HepG2 (cell line): Measurements from ENCODE around the gene TRPM5. TPM values are rescaled to one million over a fixed set of nuclear protein-coding genes. Genes with fewer than 3 reads are reported as not detected.
A peak's percentile ranks its signal among the peaks of the same experiment; 100 is the strongest.

Source experiments
- ARID2 ChIP-seq: sonication (generic); formaldehyde crosslinking; IDR thresholded peaks from 2 replicates; pipeline ENCODE4 v1.8.1; 2022; ENCODE audit warnings: mild to moderate bottlenecking, missing genetic modification reagents, borderline replicate concordance
- ATF1 ChIP-seq: IDR thresholded peaks from 2 replicates; pipeline ENCODE4 v1.6.1; 2016; ENCODE audit warnings: mild to moderate bottlenecking, control low read depth
- BRF2 ChIP-seq: sonication (generic); formaldehyde crosslinking; IDR thresholded peaks from 2 replicates; pipeline ENCODE4 v1.8.1; 2022; ENCODE audit warnings: mild to moderate bottlenecking, missing genetic modification reagents
- DZIP1 ChIP-seq: sonication (generic); formaldehyde crosslinking; IDR thresholded peaks from 2 replicates; pipeline ENCODE4 v1.5.0; 2020; ENCODE audit warnings: mild to moderate bottlenecking, missing genetic modification reagents
- FIP1L1 ChIP-seq: fragments of 200-400 bp; formaldehyde crosslinking; IDR thresholded peaks from 2 replicates; pipeline ENCODE4 v1.6.1; 2018; ENCODE audit warnings: low read depth, mild to moderate bottlenecking, low read length, moderate library complexity, borderline replicate concordance; ENCODE audit not compliant: insufficient read depth
- GTF2F1 ChIP-seq: fragments of 150-350 bp; IDR thresholded peaks from 2 replicates; pipeline ENCODE4 v1.6.1; 2014; ENCODE audit warnings: low read length
- HNF1B ChIP-seq: sonication (generic); formaldehyde crosslinking; IDR thresholded peaks from 2 replicates; pipeline ENCODE4 v1.5.1; 2020; ENCODE audit warnings: mild to moderate bottlenecking, moderate library complexity, missing genetic modification reagents
- MNT ChIP-seq: fragments of 450-650 bp; IDR thresholded peaks from 2 replicates; pipeline ENCODE4 v1.6.1; 2016
- MXD4 ChIP-seq: IDR thresholded peaks from 2 replicates; pipeline ENCODE4 v1.6.1; 2016; ENCODE audit warnings: mild to moderate bottlenecking, missing biosample characterization, missing genetic modification reagents
- NFRKB ChIP-seq: fragments of 450-650 bp; IDR thresholded peaks from 2 replicates; pipeline ENCODE4 v1.6.1; 2017
- PAX8 ChIP-seq: sonication (generic); formaldehyde crosslinking; IDR thresholded peaks from 2 replicates; pipeline ENCODE4 v1.8.0; 2022; ENCODE audit warnings: mild to moderate bottlenecking, missing genetic modification reagents, borderline replicate concordance
- SNAI1 ChIP-seq: sonication (generic); formaldehyde crosslinking; IDR thresholded peaks from 2 replicates; pipeline ENCODE4 v1.5.0; 2020; ENCODE audit warnings: mild to moderate bottlenecking, missing genetic modification reagents, borderline replicate concordance
- TRAFD1 ChIP-seq: sonication (generic); formaldehyde crosslinking; IDR thresholded peaks from 2 replicates; pipeline ENCODE4 v1.5.1; 2020; ENCODE audit warnings: missing genetic modification reagents, mild to moderate bottlenecking, borderline replicate concordance
- ZBTB1 ChIP-seq: sonication (generic); formaldehyde crosslinking; IDR thresholded peaks from 2 replicates; pipeline ENCODE4 v1.4.0; 2020; ENCODE audit warnings: missing genetic modification reagents, borderline replicate concordance
- ZFP36 ChIP-seq: fragments of 150-350 bp; IDR thresholded peaks from 2 replicates; pipeline ENCODE4 v1.6.1; 2018; ENCODE audit warnings: borderline replicate concordance, low read length, low read depth; ENCODE audit not compliant: partially characterized antibody
- ZFP62 ChIP-seq: sonication (generic); formaldehyde crosslinking; IDR thresholded peaks from 2 replicates; pipeline ENCODE4 v1.4.0; 2020; ENCODE audit warnings: missing genetic modification reagents
- ZNF10 ChIP-seq: sonication (generic); formaldehyde crosslinking; IDR thresholded peaks from 2 replicates; pipeline ENCODE4 v1.4.0; 2020; ENCODE audit warnings: mild to moderate bottlenecking, low read depth, missing genetic modification reagents, borderline replicate concordance
- ZNF256 ChIP-seq: sonication (generic); formaldehyde crosslinking; conservative IDR thresholded peaks from 2 replicates; pipeline ENCODE4 v1.4.0; 2020; ENCODE audit warnings: missing genetic modification reagents
- ZNF639 ChIP-seq: conservative IDR thresholded peaks from 2 replicates; pipeline ENCODE4 v1.6.1; 2018; ENCODE audit warnings: missing genetic modification reagents
- ZNF644 ChIP-seq: IDR thresholded peaks from 2 replicates; pipeline ENCODE4 v1.6.1; 2016; ENCODE audit warnings: low read depth
- polyA plus RNA-seq, 8 experiments: library from polyadenylated mRNA; depleted of rRNA in 3 of 8; stranded (reverse) in 7 of 8; unstranded in 1 of 8; fragments of >200 nt; fragmentation: Illumina TruSeq in 4 of 8; extraction: Trizol in 4 of 8; gene quantifications; 2 replicates each; pipeline versions ENCODE4 v1.2.1 to v1.2.3, GENCODE V29; 2011 to 2016; ENCODE audit warnings: low read depth in 4 of 8, missing spikeins in 1 of 8, mixed read lengths in 1 of 8; ENCODE audit not compliant: insufficient read depth in 1 of 8
- total RNA-seq, 5 experiments: library from RNA; depleted of rRNA; stranded (reverse); fragments of >200 nt; fragmentation: Illumina TruSeq; extraction: Trizol; gene quantifications; 2 replicates each; pipeline ENCODE4 v1.2.3, GENCODE V29; 2016; ENCODE audit warnings: low read depth in 1 of 5

TRPM5 gene
- total and polyA plus RNA-seq, 2 of the 13 experiments (the other 11 are each of a cell fraction or from before 2014, with no cell fraction given): 0.12 TPM; not detected in 1

- TF ChIP-seq ZNF10 (CRISPR knock-in tag) (no peak), TRAFD1 (CRISPR knock-in tag) (no peak), ATF1 (CRISPR knock-in tag) (no peak), ZNF256 (no peak), ZFP36 (no peak), ZFP62 (CRISPR knock-in tag) (no peak), MXD4 (CRISPR knock-in tag) (no peak), ZNF639 (no peak), GTF2F1 (no peak), BRF2 (CRISPR knock-in tag) (no peak), ZBTB1 (CRISPR knock-in tag) (no peak), PAX8 (0 out of 2 replicates have a peak, but pooled peaks have one; percentile 32), ARID2 (CRISPR knock-in tag) (no peak), SNAI1 (CRISPR knock-in tag) (no peak; the same call in 1 of the 2 replicates), DZIP1 (CRISPR knock-in tag) (no peak), HNF1B (CRISPR knock-in tag) (no peak), FIP1L1 (no peak), ZNF644 (CRISPR knock-in tag) (no peak), MNT (no peak), NFRKB (no peak)
These were observed 43.4 kb downstream of the TRPM5 start (continued) for GRCh38 chr11:2400762-2401435.
